Measurements from ENCODE around the gene RBM19. TPM values are rescaled to one million over a fixed set of nuclear protein-coding genes. Genes with fewer than 3 reads are reported as not detected.

Gene RBM19
- total and polyA plus RNA-seq, 12 donors: 13.3 to 26.6 (median 16.2) TPM

GRCh38 chr12:113842699-113843098 lies 123.4 kb downstream of the RBM19 start:
- Histone ChIP-seq H3K4me3 (no peak overlapping the region), H3K4me1 (peaks cover 0 to 10% (median 0%) of the 10 kb centered on the region in 9 donors), H3K27me3 (no peaks in the 10 kb centered on the region), H3K36me3 (peaks cover 0 to 32% (median 0%) of the 10 kb centered on the region in 9 donors), H3K27ac (no peak overlapping the region), H3K9me3 (no peaks in the 10 kb centered on the region)
- no peak for TF ChIP-seq CTCF (IDR thresholded peaks at IDR 0.05)
- 95 to 99% methylated on average over 4 of the region's 4 CpGs for WGBS, 2 donors
- intact Hi-C loops (cut with DNase I): no loop called here
- ATAC-seq: no peak
- DNase-seq: no peak

GRCh38 chr12:113841786-113842185 lies 124.3 kb downstream of the RBM19 start:
- Histone ChIP-seq H3K27me3 (no peaks in the 10 kb centered on the region), H3K4me3 (no peak overlapping the region), H3K36me3 (peaks cover 0 to 32% (median 0%) of the 10 kb centered on the region in 9 donors), H3K9me3 (no peaks in the 10 kb centered on the region), H3K4me1 (peaks cover 0 to 10% (median 0%) of the 10 kb centered on the region in 9 donors), H3K27ac (no peak overlapping the region)
- 91 to 96% methylated on average over 3 of the region's 3 CpGs for WGBS, 2 donors
- ATAC-seq (no peak), DNase-seq (no peak)
- intact Hi-C loops (cut with DNase I): no loop called here
- no peak for TF ChIP-seq CTCF (IDR thresholded peaks at IDR 0.05)

GRCh38 chr12:113840401-113841042 lies 125.6 kb downstream of the RBM19 start:
- Histone ChIP-seq H3K36me3 (peaks cover 0 to 32% (median 0%) of the 10 kb centered on the region in 9 donors), H3K4me1 (no peaks in the 10 kb centered on the region), H3K4me3 (no peak overlapping the region), H3K9me3 (no peaks in the 10 kb centered on the region), H3K27me3 (no peaks in the 10 kb centered on the region), H3K27ac (no peak overlapping the region)
- intact Hi-C loops (cut with DNase I): no loop called here
- no peak for TF ChIP-seq CTCF (IDR thresholded peaks at IDR 0.05)
- 89 to 92% methylated on average over 15 of the region's 15 CpGs for WGBS, 2 donors
- ATAC-seq: no peak
- no peak for DNase-seq

- Histone ChIP-seq H3K36me3 (peaks cover 0 to 22% (median 0%) of the 10 kb centered on the region in 9 donors), H3K27ac (no peak overlapping the region), H3K4me3 (no peak overlapping the region), H3K27me3 (no peaks in the 10 kb centered on the region), H3K9me3 (no peaks in the 10 kb centered on the region), H3K4me1 (no peaks in the 10 kb centered on the region)
- WGBS, 2 donors: 80 to 90% methylated on average over 7 of the region's 7 CpGs
- no peak for DNase-seq
- no peak for TF ChIP-seq CTCF (IDR thresholded peaks at IDR 0.05)
- intact Hi-C loops (cut with DNase I): no loop called here
- no peak for ATAC-seq
Measured at GRCh38 chr12:113838896-113839295, 127.2 kb downstream of the RBM19 start.

Data from heart right ventricle (tissue), 16 donors.